H1 (cell line): Measurements from ENCODE around the gene DCUN1D4. TPM values are rescaled to one million over a fixed set of nuclear protein-coding genes. Genes with fewer than 3 reads are reported as not detected.

Experiments used
- BACH1 ChIP-seq: IDR thresholded peaks from 2 replicates; pipeline ENCODE4 v1.6.1; 2012; ENCODE audit warnings: low read length, improper control_type of control experiment
- CBX5 ChIP-seq: fragments of 300-800, 300-1000 bp; sonication (generic); IDR thresholded peaks from 2 replicates; pipeline ENCODE4 v1.7.1; 2016; ENCODE audit warnings: antibody characterized with exemption, low read length, low read depth
- POU5F1 ChIP-seq: IDR thresholded peaks from 2 replicates; pipeline ENCODE4 v1.6.1; 2011; ENCODE audit warnings: low read depth, mild to moderate bottlenecking, low read length, moderate library complexity
- RFX5 ChIP-seq: IDR thresholded peaks from 2 replicates; pipeline ENCODE4 v1.6.1; 2011; ENCODE audit warnings: low read depth, low read length, improper control_type of control experiment, borderline replicate concordance
- polyA plus RNA-seq, 7 experiments: library from polyadenylated mRNA; depleted of rRNA in 3 of 7; stranded (reverse) in 5 of 7; unstranded in 2 of 7; fragments of >200 nt in 5 of 7; fragments of 200-250 nt in 2 of 7; gene quantifications; 1 replicate in 5 of 7; 2 replicates in 1 of 7; 4 replicates in 1 of 7; pipeline versions ENCODE4 v1.2.1 to v1.2.3, GENCODE V29; 2011 to 2013; ENCODE audit warnings: missing spikeins in 2 of 7, mixed read lengths in 2 of 7
- total RNA-seq: library from RNA; stranded (reverse); fragmentation: NEBNext Ultra II Directional; extraction: Animal tissue kit (Norgen Biotek cat#: 25700); gene quantifications from 2 replicates; pipeline ENCODE4 v1.2.1, GENCODE V29; 2021

Gene DCUN1D4
- total and polyA plus RNA-seq, 2 of the 8 experiments (the other 6 are each of a cell fraction or from before 2014, with no cell fraction given) = 22.9 to 55.9 TPM

- TF ChIP-seq POU5F1 = no peak
- TF ChIP-seq CBX5 = no peak
- no peak for TF ChIP-seq BACH1
- TF ChIP-seq RFX5 = no peak
These were observed 25.5 kb downstream of the DCUN1D4 start (continued) for GRCh38 chr4:51868449-51868847.
